GM19193 (cell line): ENCODE results near the gene CHID1.

ENCODE experiments used
- POLR2A ChIP-seq: IDR thresholded peaks from 4 replicates; pipeline ENCODE4 v1.6.1; 2011; ENCODE audit not compliant: insufficient read depth, insufficient read length; ENCODE audit errors: extremely low read depth

The CHID1 gene

GRCh38 chr11:910589-911030 is at the start of gene CHID1:
Gene CHID1, minus strand, starts transcription at chr11:910810. Its CDS starts 5,994 bp downstream, at chr11:904816.
- TF ChIP-seq POLR2A = peak; percentile 82

- TF ChIP-seq POLR2A = no peak
Observed at GRCh38 chr11:959608-960007, 49.0 kb upstream of the CHID1 start.

- no peak for TF ChIP-seq POLR2A
Observed at GRCh38 chr11:959027-959426, 48.4 kb upstream of the CHID1 start.

- no peak for TF ChIP-seq POLR2A
Observed at GRCh38 chr11:958101-958500, 47.5 kb upstream of the CHID1 start.

GRCh38 chr11:957212-957920 is 46.8 kb upstream of the CHID1 start:
- no peak for TF ChIP-seq POLR2A

GRCh38 chr11:955154-956063 is 44.8 kb upstream of the CHID1 start:
- TF ChIP-seq POLR2A = no peak

- TF ChIP-seq POLR2A = no peak
Observed at GRCh38 chr11:954392-955153, 44.0 kb upstream of the CHID1 start.

- no peak for TF ChIP-seq POLR2A
Observed at GRCh38 chr11:953512-953911, 42.9 kb upstream of the CHID1 start.

- TF ChIP-seq POLR2A = no peak
Observed at GRCh38 chr11:952406-953385, 42.1 kb upstream of the CHID1 start.

GRCh38 chr11:951507-951906 is 40.9 kb upstream of the CHID1 start:
- no peak for TF ChIP-seq POLR2A

GRCh38 chr11:947744-948143 is 37.1 kb upstream of the CHID1 start:
- no peak for TF ChIP-seq POLR2A

- TF ChIP-seq POLR2A = no peak
Observed at GRCh38 chr11:945986-946385, 35.4 kb upstream of the CHID1 start.

GRCh38 chr11:944711-945470 is 34.3 kb upstream of the CHID1 start:
- TF ChIP-seq POLR2A = no peak
